ENCODE results near the gene STEAP3.

STEAP3 gene

DNA sequence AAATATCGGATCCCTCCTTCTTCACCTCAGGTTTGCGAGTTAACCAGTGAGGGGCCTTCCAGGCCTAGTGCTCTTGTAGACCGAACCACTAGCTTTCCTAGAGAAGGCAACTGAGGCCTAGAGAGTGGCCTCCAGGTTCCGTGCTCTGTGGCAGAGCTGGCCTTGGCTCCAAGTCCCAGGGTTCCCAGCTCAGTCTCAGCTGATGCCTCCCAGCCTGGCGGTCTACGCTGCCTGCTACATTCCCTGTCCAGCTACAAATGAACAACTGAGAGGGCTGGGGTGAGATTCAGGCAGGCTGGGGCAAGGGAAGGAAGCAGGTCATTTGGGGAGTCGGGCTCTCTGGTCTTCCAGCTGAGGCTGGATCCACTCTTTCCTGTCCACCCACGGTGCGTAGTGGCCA, 2.3 kb downstream of the STEAP3 start:
- TF ChIP-seq, protein P1, sequence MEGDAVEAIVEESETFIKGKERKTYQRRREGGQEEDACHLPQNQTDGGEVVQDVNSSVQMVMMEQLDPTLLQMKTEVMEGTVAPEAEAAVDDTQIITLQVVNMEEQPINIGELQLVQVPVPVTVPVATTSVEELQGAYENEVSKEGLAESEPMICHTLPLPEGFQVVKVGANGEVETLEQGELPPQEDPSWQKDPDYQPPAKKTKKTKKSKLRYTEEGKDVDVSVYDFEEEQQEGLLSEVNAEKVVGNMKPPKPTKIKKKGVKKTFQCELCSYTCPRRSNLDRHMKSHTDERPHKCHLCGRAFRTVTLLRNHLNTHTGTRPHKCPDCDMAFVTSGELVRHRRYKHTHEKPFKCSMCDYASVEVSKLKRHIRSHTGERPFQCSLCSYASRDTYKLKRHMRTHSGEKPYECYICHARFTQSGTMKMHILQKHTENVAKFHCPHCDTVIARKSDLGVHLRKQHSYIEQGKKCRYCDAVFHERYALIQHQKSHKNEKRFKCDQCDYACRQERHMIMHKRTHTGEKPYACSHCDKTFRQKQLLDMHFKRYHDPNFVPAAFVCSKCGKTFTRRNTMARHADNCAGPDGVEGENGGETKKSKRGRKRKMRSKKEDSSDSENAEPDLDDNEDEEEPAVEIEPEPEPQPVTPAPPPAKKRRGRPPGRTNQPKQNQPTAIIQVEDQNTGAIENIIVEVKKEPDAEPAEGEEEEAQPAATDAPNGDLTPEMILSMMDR (IDR thresholded peaks at IDR 0.05): no peak
- Histone ChIP-seq H3K36me3 (ENCODE audit: control insufficient read depth, insufficient read depth, low read length) (no peaks in the 10 kb centered on the region), H3K4me3 (ENCODE audit: low read depth, low read length) (peak overlapping the region; percentile 6), H3K27me3 (ENCODE audit: control insufficient read depth, insufficient read depth, low read length) (no peaks in the 10 kb centered on the region), H3K9me3 (ENCODE audit: control insufficient read depth, low read length) (no peaks in the 10 kb centered on the region), H3K27ac (peak overlapping the region; percentile 84), H3K4me2 (ENCODE audit: low read length) (peak overlapping the region; percentile 91), H3K79me2 (peaks cover 13% of the 10 kb centered on the region), H3K4me1 (peaks cover 46% of the 10 kb centered on the region), H3K9ac (no peak overlapping the region), H2AFZ (peak overlapping the region; percentile 24)

DNA sequence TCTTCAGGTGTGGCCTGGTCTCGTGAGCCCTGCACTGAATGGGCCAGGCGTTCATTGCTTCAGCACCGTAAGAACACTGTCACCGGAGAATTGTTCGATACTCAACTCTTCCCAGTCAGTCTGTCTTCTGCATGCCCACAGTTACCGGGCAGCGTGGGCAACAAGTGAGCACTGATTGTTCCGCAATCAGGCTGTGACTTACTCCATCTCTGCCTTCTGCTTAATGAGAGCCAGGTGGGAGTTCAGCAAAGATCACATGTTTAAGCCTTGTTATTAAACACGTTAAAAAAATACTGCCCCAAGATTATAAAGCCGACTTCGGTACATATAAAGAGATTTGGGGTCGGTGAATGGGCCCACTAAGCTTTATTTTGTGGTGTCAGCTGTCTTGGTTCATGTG, 3.7 kb downstream of the STEAP3 start:
- Histone ChIP-seq H3K4me2 (ENCODE audit: low read length) (no peak overlapping the region), H3K27me3 (ENCODE audit: control insufficient read depth, insufficient read depth, low read length) (no peaks in the 10 kb centered on the region), H3K4me3 (ENCODE audit: low read depth, low read length) (no peak overlapping the region), H2AFZ (no peak overlapping the region), H3K36me3 (ENCODE audit: control insufficient read depth, insufficient read depth, low read length) (no peaks in the 10 kb centered on the region), H3K4me1 (peaks cover 35% of the 10 kb centered on the region), H3K9ac (no peak overlapping the region), H3K79me2 (peaks cover 15% of the 10 kb centered on the region), H3K27ac (no peak overlapping the region), H3K9me3 (ENCODE audit: control insufficient read depth, low read length) (no peaks in the 10 kb centered on the region)
- TF ChIP-seq, protein P1 (IDR thresholded peaks at IDR 0.05): no peak

DNA sequence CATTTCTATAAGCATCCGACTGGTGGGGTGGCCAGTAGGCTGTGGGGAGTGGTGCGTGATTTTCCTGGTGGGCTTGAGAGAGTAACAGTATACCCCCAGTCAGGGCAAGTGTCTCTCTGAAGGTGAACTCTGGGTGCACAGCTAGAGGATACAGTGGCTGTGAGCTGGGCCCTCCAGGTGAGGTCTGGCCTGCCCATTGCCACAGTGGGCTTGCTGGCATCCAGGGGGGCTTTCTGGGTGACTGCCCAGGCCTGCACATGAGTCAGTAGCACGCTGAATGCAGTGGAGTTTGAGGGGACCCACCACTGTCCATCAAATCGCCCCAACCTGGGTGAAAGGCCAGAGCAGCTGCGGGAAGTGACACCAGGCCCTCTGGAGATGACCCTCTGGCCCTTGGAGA, 4.5 kb downstream of the STEAP3 start:
- H3K9ac ChIP-seq: no peak overlapping the region
- peaks cover 33% of the 10 kb centered on the region for H3K4me1 ChIP-seq
- H2AFZ ChIP-seq: no peak overlapping the region
- no peak overlapping the region for H3K27ac ChIP-seq
- H3K4me2 ChIP-seq (ENCODE audit: low read length): no peak overlapping the region
- TF ChIP-seq, protein P1 (IDR thresholded peaks at IDR 0.05): no peak
- no peak overlapping the region for H3K4me3 ChIP-seq (ENCODE audit: low read depth, low read length)
- H3K27me3 ChIP-seq (ENCODE audit: control insufficient read depth, insufficient read depth, low read length): no peaks in the 10 kb centered on the region
- H3K36me3 ChIP-seq (ENCODE audit: control insufficient read depth, insufficient read depth, low read length): no peaks in the 10 kb centered on the region
- H3K9me3 ChIP-seq (ENCODE audit: control insufficient read depth, low read length): no peaks in the 10 kb centered on the region
- peaks cover 15% of the 10 kb centered on the region for H3K79me2 ChIP-seq

DNA sequence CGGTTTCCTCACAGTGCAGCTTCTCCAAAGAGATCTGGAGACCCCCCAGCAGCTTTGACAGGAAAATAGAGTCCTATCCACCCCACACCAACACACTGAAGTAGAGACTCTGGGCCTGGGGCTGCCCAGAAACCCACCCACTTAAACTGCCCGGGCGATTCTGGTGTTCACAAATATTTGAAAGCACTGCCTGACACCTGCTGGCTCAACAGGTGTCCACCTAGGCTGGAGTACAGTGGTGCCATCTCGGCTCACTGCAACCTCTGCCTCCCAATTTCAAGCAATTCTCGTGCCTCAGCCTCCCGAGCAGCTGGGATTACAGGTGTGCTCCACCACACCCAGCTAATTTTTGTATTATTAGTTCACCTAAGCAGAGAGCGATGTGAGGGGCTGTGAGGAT, 5.3 kb downstream of the STEAP3 start:
- H3K27ac ChIP-seq: no peak overlapping the region
- no peak overlapping the region for H3K4me3 ChIP-seq (ENCODE audit: low read depth, low read length)
- no peaks in the 10 kb centered on the region for H3K27me3 ChIP-seq (ENCODE audit: control insufficient read depth, insufficient read depth, low read length)
- H3K4me2 ChIP-seq (ENCODE audit: low read length): no peak overlapping the region
- peaks cover 18% of the 10 kb centered on the region for H3K79me2 ChIP-seq
- no peaks in the 10 kb centered on the region for H3K9me3 ChIP-seq (ENCODE audit: control insufficient read depth, low read length)
- TF ChIP-seq, protein P1 (IDR thresholded peaks at IDR 0.05): no peak
- H3K36me3 ChIP-seq (ENCODE audit: control insufficient read depth, insufficient read depth, low read length): no peaks in the 10 kb centered on the region
- H3K9ac ChIP-seq: no peak overlapping the region
- peaks cover 41% of the 10 kb centered on the region for H3K4me1 ChIP-seq
- no peak overlapping the region for H2AFZ ChIP-seq

DNA sequence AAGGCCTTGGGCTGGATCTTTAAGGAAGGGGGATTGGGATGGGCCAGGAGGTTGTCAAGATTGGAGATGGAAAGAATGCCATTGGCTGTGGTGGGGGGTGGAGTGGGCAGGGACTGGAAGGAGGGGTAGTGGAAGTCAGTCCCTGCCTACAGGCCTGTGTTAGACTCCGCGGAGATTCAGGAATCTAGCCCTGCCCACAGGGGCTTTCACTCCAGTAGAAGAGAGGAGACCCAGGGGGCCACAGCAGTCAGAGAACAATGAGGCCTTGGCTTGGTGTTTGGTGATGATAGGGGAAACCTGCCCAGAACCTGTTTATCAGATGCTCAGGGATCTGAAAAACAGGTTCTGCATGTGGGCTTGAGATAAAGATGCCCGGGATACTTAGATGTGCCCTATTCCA, 6.1 kb downstream of the STEAP3 start:
- TF ChIP-seq, protein P1 (IDR thresholded peaks at IDR 0.05): no peak
- Histone ChIP-seq H3K27ac (peak overlapping the region; percentile 58), H3K79me2 (peaks cover 18% of the 10 kb centered on the region), H3K36me3 (ENCODE audit: control insufficient read depth, insufficient read depth, low read length) (no peaks in the 10 kb centered on the region), H3K4me2 (ENCODE audit: low read length) (no peak overlapping the region), H3K27me3 (ENCODE audit: control insufficient read depth, insufficient read depth, low read length) (no peaks in the 10 kb centered on the region), H3K4me3 (ENCODE audit: low read depth, low read length) (no peak overlapping the region), H3K9me3 (ENCODE audit: control insufficient read depth, low read length) (no peaks in the 10 kb centered on the region), H2AFZ (no peak overlapping the region), H3K9ac (no peak overlapping the region), H3K4me1 (peaks cover 44% of the 10 kb centered on the region)
